GM19023 (cell line): Measurements from ENCODE around the gene ACTL7B.

Source experiments
- ATAC-seq: cut with Tn5 transposase; IDR thresholded peaks from one replicate; pipeline ENCODE4 v1.9.1; 2021; ENCODE audit warnings: mild to moderate bottlenecking, moderate library complexity; ENCODE audit not compliant: unreplicated experiment

Gene ACTL7B

DNA sequence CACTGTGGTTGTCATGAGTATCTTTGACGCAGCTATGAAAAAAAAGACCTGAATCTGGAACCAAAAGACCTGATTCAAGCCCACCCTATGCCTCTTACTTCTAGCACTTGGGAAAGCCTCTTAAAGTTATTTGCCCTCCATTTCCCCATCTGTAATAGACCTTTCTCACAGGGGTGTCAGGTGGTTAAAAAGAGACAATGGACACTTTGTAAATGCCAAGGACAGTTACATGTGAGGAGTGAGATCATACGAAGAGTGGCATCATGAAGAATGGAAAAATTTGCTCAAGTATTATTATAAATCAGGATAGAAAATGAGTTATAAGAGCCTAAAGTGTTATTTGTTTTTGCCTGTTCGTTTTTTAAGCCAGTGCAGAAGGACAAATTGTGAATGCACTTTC is 46.5 kb downstream of the ACTL7B start:
- no peak for ATAC-seq
